Panc1 (cell line): ENCODE data around the gene OSGIN1.

Source experiments
- TF ChIP-seq, protein P1 (sequence below): fragments of 450-650 bp; IDR thresholded peaks from 2 replicates; pipeline ENCODE4 v1.5.1; 2017; ENCODE audit warnings: mild to moderate bottlenecking
- TF ChIP-seq, protein P2 (sequence below), 2 experiments: IDR thresholded peaks; 2 replicates each; pipeline ENCODE4 v1.6.1; 2011 to 2012; ENCODE audit warnings: low read depth in 2 of 2, control low read depth in 1 of 2, low read length in 1 of 2, mild to moderate bottlenecking in 1 of 2, moderate library complexity in 1 of 2; ENCODE audit not compliant: insufficient read depth in 1 of 2

DNA sequence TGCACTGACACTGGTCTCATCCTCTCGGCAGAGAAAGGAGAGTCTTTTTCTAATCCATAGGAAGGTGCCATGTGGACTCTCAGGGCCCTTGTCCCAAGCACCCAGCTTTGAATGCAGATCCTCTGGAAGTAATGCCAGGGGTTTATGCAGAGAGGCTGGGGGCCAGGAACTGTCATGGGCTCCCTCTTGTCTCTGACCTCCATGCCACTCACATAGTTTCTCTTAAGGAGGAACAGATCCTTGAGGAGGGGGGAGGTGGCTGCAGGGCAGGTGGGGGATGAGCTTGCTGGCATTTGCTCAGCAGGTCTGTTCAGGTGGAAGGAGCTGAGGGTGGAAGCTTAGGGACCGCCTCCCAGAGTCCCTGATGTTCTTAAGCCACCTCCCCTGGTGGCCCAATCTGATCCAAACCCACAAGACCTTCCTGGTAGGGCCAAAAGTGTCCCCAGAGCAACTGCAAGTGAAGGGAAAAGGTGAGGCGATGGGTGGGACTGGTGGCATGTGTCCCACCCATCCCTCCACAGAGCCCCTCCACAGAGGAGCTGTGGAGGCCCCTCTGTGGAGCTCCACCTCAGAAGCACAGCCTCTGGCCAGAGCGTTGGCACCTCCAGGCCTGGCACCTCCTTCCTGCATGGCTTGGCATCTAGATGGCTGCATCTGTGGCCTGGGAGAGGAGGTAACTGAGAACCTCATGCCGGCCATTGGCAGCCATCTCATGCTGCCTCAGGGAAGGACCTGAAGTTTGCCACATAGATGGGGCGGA is 24.2 kb downstream of the OSGIN1 start:
- TF ChIP-seq, protein P1, sequence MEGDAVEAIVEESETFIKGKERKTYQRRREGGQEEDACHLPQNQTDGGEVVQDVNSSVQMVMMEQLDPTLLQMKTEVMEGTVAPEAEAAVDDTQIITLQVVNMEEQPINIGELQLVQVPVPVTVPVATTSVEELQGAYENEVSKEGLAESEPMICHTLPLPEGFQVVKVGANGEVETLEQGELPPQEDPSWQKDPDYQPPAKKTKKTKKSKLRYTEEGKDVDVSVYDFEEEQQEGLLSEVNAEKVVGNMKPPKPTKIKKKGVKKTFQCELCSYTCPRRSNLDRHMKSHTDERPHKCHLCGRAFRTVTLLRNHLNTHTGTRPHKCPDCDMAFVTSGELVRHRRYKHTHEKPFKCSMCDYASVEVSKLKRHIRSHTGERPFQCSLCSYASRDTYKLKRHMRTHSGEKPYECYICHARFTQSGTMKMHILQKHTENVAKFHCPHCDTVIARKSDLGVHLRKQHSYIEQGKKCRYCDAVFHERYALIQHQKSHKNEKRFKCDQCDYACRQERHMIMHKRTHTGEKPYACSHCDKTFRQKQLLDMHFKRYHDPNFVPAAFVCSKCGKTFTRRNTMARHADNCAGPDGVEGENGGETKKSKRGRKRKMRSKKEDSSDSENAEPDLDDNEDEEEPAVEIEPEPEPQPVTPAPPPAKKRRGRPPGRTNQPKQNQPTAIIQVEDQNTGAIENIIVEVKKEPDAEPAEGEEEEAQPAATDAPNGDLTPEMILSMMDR = no peak
- TF ChIP-seq, protein P2, sequence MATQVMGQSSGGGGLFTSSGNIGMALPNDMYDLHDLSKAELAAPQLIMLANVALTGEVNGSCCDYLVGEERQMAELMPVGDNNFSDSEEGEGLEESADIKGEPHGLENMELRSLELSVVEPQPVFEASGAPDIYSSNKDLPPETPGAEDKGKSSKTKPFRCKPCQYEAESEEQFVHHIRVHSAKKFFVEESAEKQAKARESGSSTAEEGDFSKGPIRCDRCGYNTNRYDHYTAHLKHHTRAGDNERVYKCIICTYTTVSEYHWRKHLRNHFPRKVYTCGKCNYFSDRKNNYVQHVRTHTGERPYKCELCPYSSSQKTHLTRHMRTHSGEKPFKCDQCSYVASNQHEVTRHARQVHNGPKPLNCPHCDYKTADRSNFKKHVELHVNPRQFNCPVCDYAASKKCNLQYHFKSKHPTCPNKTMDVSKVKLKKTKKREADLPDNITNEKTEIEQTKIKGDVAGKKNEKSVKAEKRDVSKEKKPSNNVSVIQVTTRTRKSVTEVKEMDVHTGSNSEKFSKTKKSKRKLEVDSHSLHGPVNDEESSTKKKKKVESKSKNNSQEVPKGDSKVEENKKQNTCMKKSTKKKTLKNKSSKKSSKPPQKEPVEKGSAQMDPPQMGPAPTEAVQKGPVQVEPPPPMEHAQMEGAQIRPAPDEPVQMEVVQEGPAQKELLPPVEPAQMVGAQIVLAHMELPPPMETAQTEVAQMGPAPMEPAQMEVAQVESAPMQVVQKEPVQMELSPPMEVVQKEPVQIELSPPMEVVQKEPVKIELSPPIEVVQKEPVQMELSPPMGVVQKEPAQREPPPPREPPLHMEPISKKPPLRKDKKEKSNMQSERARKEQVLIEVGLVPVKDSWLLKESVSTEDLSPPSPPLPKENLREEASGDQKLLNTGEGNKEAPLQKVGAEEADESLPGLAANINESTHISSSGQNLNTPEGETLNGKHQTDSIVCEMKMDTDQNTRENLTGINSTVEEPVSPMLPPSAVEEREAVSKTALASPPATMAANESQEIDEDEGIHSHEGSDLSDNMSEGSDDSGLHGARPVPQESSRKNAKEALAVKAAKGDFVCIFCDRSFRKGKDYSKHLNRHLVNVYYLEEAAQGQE (IDR thresholded peaks at IDR 0.05; ENCODE audit: insufficient read depth in 1 of 2, low read depth in 2 of 2, low read length in 1 of 2) = no peak
